Neural cell (in vitro differentiated cells): Measurements from ENCODE around the gene RPRD1B. TPM values are rescaled to one million over a fixed set of nuclear protein-coding genes. Genes with fewer than 3 reads are reported as not detected.

Source experiments
- H2AFZ ChIP-seq: fragments of 200-600, 300-800 bp; sonication (generic), shearing (Covaris generic); 2 replicates; pipeline ENCODE4 v1.6.0; 2014; ENCODE audit warnings: low read depth, mild to moderate bottlenecking, antibody characterized with exemption, low read length, moderate library complexity
- H3F3A ChIP-seq: fragments of 200-600 bp; shearing (Covaris generic); 2 replicates; pipeline ENCODE4 v1.6.1; 2016; ENCODE audit warnings: mild to moderate bottlenecking, moderate library complexity, mixed read lengths, antibody characterized with exemption, low read length; ENCODE audit not compliant: insufficient read depth, poor library complexity, severe bottlenecking
- H3K27ac ChIP-seq: fragments of 200-600, 300-800 bp; sonication (generic), shearing (Covaris generic); 2 replicates; pipeline ENCODE4 v1.5.1; 2014; ENCODE audit warnings: mild to moderate bottlenecking, low read length, moderate library complexity
- H3K27me3 ChIP-seq: fragments of 300-800, 200-600 bp; sonication (generic), shearing (Covaris generic); 2 replicates; pipeline ENCODE4 v1.6.0; 2014; ENCODE audit warnings: mild to moderate bottlenecking, low read depth, low read length, moderate library complexity; ENCODE audit not compliant: insufficient read depth
- H3K36me3 ChIP-seq: fragments of 300-800, 200-600 bp; sonication (generic), shearing (Covaris generic); 2 replicates; pipeline ENCODE4 v1.5.1; 2014; ENCODE audit warnings: mild to moderate bottlenecking, antibody characterized with exemption, low read length, moderate library complexity; ENCODE audit not compliant: insufficient read depth
- H3K4me2 ChIP-seq: fragments of 300-800, 200-600 bp; sonication (generic), shearing (Covaris generic); 2 replicates; pipeline ENCODE4 v1.6.0; 2014; ENCODE audit warnings: mild to moderate bottlenecking, low read length
- H3K4me3 ChIP-seq: fragments of 300-800, 200-600 bp; sonication (generic), shearing (Covaris generic); 2 replicates; pipeline ENCODE4 v1.5.1; 2014; ENCODE audit warnings: mild to moderate bottlenecking, low read length, moderate library complexity
- H3K79me2 ChIP-seq: fragments of 200-600 bp; shearing (Covaris generic); replicated peaks from 2 replicates; pipeline ENCODE4 v1.6.0; 2014; ENCODE audit warnings: mild to moderate bottlenecking, low read length, moderate library complexity; ENCODE audit not compliant: insufficient read depth
- H3K9ac ChIP-seq: fragments of 300-800, 200-600 bp; sonication (generic), shearing (Covaris generic); 2 replicates; pipeline ENCODE4 v1.6.1; 2016; ENCODE audit warnings: mild to moderate bottlenecking, low read length, mixed read lengths
- H3K9me2 ChIP-seq: fragments of 200-600 bp; shearing (Covaris generic); 2 replicates; pipeline ENCODE4 v1.6.1; 2016; ENCODE audit warnings: mild to moderate bottlenecking, low read length, mixed read lengths; ENCODE audit not compliant: insufficient read depth
- H3K9me3 ChIP-seq: fragments of 200-600, 300-800 bp; sonication (generic), shearing (Covaris generic); 2 replicates; pipeline ENCODE4 v1.6.1; 2016; ENCODE audit warnings: mild to moderate bottlenecking, mixed run types, low read length, moderate library complexity, mixed read lengths
- H4K20me1 ChIP-seq: fragments of 200-600 bp; shearing (Covaris generic); 2 replicates; pipeline ENCODE4 v1.6.1; 2016; ENCODE audit warnings: mild to moderate bottlenecking, mixed run types; ENCODE audit not compliant: insufficient read depth
- CTCF ChIP-seq: fragments of 450-650 bp; IDR thresholded peaks from 2 replicates; pipeline ENCODE4 v1.5.1; 2014; ENCODE audit warnings: antibody characterized with exemption, mild to moderate bottlenecking, moderate library complexity; ENCODE audit not compliant: poor library complexity, severe bottlenecking
- EP300 ChIP-seq: fragments of 450-650 bp; conservative IDR thresholded peaks from 2 replicates; pipeline ENCODE4 v1.6.1; 2014; ENCODE audit warnings: antibody characterized with exemption, mild to moderate bottlenecking, moderate library complexity; ENCODE audit not compliant: poor library complexity, severe bottlenecking
- EZH2 ChIP-seq: fragments of 200-600, 300-800 bp; shearing (Covaris generic), sonication (generic); IDR thresholded peaks from 2 replicates; pipeline ENCODE4 v1.6.1; 2014; ENCODE audit warnings: antibody characterized with exemption, low read length, borderline replicate concordance, mild to moderate bottlenecking; ENCODE audit not compliant: insufficient read depth, poor library complexity, severe bottlenecking
- MXI1 ChIP-seq: fragments of 450-650 bp; conservative IDR thresholded peaks from 2 replicates; pipeline ENCODE4 v1.6.1; 2014; ENCODE audit warnings: antibody characterized with exemption, mild to moderate bottlenecking; ENCODE audit not compliant: poor library complexity, severe bottlenecking
- POLR2AphosphoS5 ChIP-seq: IDR thresholded peaks from 2 replicates; pipeline ENCODE4 v1.6.1; 2012
- RAD21 ChIP-seq: fragments of 450-650 bp; conservative IDR thresholded peaks from 2 replicates; pipeline ENCODE4 v1.6.1; 2014; ENCODE audit warnings: antibody characterized with exemption, mild to moderate bottlenecking, moderate library complexity
- REST ChIP-seq: IDR thresholded peaks from 2 replicates; pipeline ENCODE4 v1.6.1; 2012; ENCODE audit warnings: borderline replicate concordance
- SMC3 ChIP-seq: fragments of 450-650 bp; conservative IDR thresholded peaks from 2 replicates; pipeline ENCODE4 v1.6.1; 2014; ENCODE audit warnings: antibody characterized with exemption, mild to moderate bottlenecking, moderate library complexity; ENCODE audit not compliant: poor library complexity
- TAF1 ChIP-seq: IDR thresholded peaks from 2 replicates; pipeline ENCODE4 v1.6.1; 2012; ENCODE audit warnings: low read depth
- polyA plus RNA-seq: library from polyadenylated mRNA; depleted of rRNA; stranded (reverse); fragments of >200 nt; gene quantifications from 2 replicates; pipeline ENCODE4 v1.2.3, GENCODE V29; 2014

Gene RPRD1B
- polyA plus RNA-seq, 1 donor from 2014 or later, result 23.4 TPM

GRCh38 chr20:38125157-38126056, 91.9 kb downstream of the RPRD1B start:
- H4K20me1 ChIP-seq, result no peaks in the 10 kb centered on the region
- no peaks in the 10 kb centered on the region for H3K9me3 ChIP-seq
- H3K9ac ChIP-seq, result no peak overlapping the region
- no peaks in the 10 kb centered on the region for H3F3A ChIP-seq
- TF ChIP-seq CTCF, result no peak
- TF ChIP-seq EZH2, result no peak
- TF ChIP-seq REST, result no peak
- no peak for TF ChIP-seq MXI1
- TF ChIP-seq SMC3, result no peak
- TF ChIP-seq EP300, result no peak
- TF ChIP-seq TAF1, result no peak
- no peak for TF ChIP-seq POLR2AphosphoS5
- no peak for TF ChIP-seq RAD21
- no peaks in the 10 kb centered on the region for H3K36me3 ChIP-seq
- H3K27me3 ChIP-seq, result no peaks in the 10 kb centered on the region
- no peak overlapping the region for H3K27ac ChIP-seq
- H3K79me2 ChIP-seq, result no peaks in the 10 kb centered on the region
- no peak overlapping the region for H3K4me3 ChIP-seq
- no peak overlapping the region for H2AFZ ChIP-seq
- H3K4me2 ChIP-seq, result no peak overlapping the region
- H3K9me2 ChIP-seq, result no peaks in the 10 kb centered on the region

GRCh38 chr20:38126146-38126921, 92.8 kb downstream of the RPRD1B start:
- Histone ChIP-seq H3K27ac (no peak overlapping the region), H3K36me3 (no peaks in the 10 kb centered on the region)

More at GRCh38 chr20:38126146-38126921, 92.8 kb downstream of the RPRD1B start:
- Histone ChIP-seq H3F3A (no peaks in the 10 kb centered on the region), H3K4me2 (no peak overlapping the region), H3K79me2 (no peaks in the 10 kb centered on the region), H3K4me3 (no peak overlapping the region), H3K9me2 (no peaks in the 10 kb centered on the region), H3K9ac (no peak overlapping the region), H2AFZ (no peak overlapping the region), H4K20me1 (no peaks in the 10 kb centered on the region), H3K27me3 (no peaks in the 10 kb centered on the region), H3K9me3 (no peaks in the 10 kb centered on the region)
- TF ChIP-seq SMC3 (no peak), CTCF (no peak), RAD21 (no peak), REST (no peak), MXI1 (no peak), POLR2AphosphoS5 (no peak), EZH2 (no peak), EP300 (no peak), TAF1 (no peak)
